ENCODE measurements around the gene DOCK8. TPM values are rescaled to one million over a fixed set of nuclear protein-coding genes. Genes with fewer than 3 reads are reported as not detected.

Gene DOCK8
- total RNA-seq, 1 experiment from 2014 or later, result 1.4 TPM

- Histone ChIP-seq H3K79me2 (ENCODE audit: insufficient read depth, low read length) (no peaks in the 10 kb centered on the region), H2AFZ (ENCODE audit: low read length) (no peak overlapping the region), H3K23ac (ENCODE audit: insufficient read length, low read depth, low read length) (no peak overlapping the region), H3K4ac (ENCODE audit: low read depth, low read length) (no peak overlapping the region), H2BK20ac (ENCODE audit: low read depth, low read length, poor library complexity, severe bottlenecking) (no peak overlapping the region), H4K20me1 (ENCODE audit: control insufficient read depth, insufficient read depth, insufficient read length) (no peaks in the 10 kb centered on the region), H2BK120ac (ENCODE audit: low read depth, low read length, poor library complexity, severe bottlenecking) (no peak overlapping the region), H3K14ac (ENCODE audit: insufficient read depth, low read length) (no peak overlapping the region), H2BK5ac (ENCODE audit: insufficient read length, low read length) (no peak overlapping the region), H3K18ac (ENCODE audit: insufficient read length, low read depth, low read length) (no peak overlapping the region), H3K4me1 (ENCODE audit: insufficient read depth, low read length) (no peaks in the 10 kb centered on the region), H2AK5ac (ENCODE audit: insufficient read length, low read length) (no peak overlapping the region), H3K27me3 (ENCODE audit: insufficient read depth, low read length) (no peaks in the 10 kb centered on the region), H3K56ac (ENCODE audit: insufficient read length, low read depth, low read length) (no peak overlapping the region), H4K91ac (ENCODE audit: insufficient read length, low read depth, low read length) (no peak overlapping the region), H3K79me1 (ENCODE audit: insufficient read depth, low read depth, low read length, poor library complexity, severe bottlenecking) (no peaks in the 10 kb centered on the region), H3T11ph (ENCODE audit: low read length) (no peak overlapping the region), H3K9me3 (ENCODE audit: control insufficient read depth, low read depth, low read length) (no peaks in the 10 kb centered on the region), H2BK15ac (ENCODE audit: low read depth, low read length) (no peak overlapping the region), H2BK12ac (ENCODE audit: insufficient read length, low read depth, low read length) (no peak overlapping the region), H3K27ac (ENCODE audit: insufficient read length, low read depth, low read length) (no peak overlapping the region), H3K9ac (ENCODE audit: extremely low read depth, insufficient read length, low read length) (no peak overlapping the region), H4K5ac (ENCODE audit: insufficient read length, low read depth, low read length) (no peak overlapping the region), H3K4me2 (ENCODE audit: insufficient read depth, insufficient read length, low read length) (no peak overlapping the region), H4K8ac (replicated peaks; ENCODE audit: insufficient read length, low read depth, low read length) (no peak overlapping the region), H3K23me2 (ENCODE audit: insufficient read length, low read depth, low read length, poor library complexity, severe bottlenecking) (no peaks in the 10 kb centered on the region)
- no CpG with 5 or more reads among the region's 3 CpGs for WGBS (ENCODE audit: extremely low coverage, insufficient read length, low lambda C conversion rate)
- no peak for DNase-seq
- H3K27ac Mint-ChIP-seq, result no peak overlapping the region
- H3K4me3 Mint-ChIP-seq, result no peak overlapping the region
- peaks cover 4% of the 10 kb centered on the region; the same call in 1 of the 2 replicates for H3K27me3 Mint-ChIP-seq (ENCODE audit: low read depth)
- H3K36me3 Mint-ChIP-seq (ENCODE audit: insufficient read depth in 1 of 3, low read depth in 3 of 3), result no peaks in the 10 kb centered on the region
- no peak for TF ChIP-seq CTCF (conservative IDR thresholded peaks at IDR 0.05)
- H3K4me1 Mint-ChIP-seq, result peaks cover 4% of the 10 kb centered on the region in 2 experiments
- no peaks in the 10 kb centered on the region for H3K9me3 Mint-ChIP-seq
These were observed 161.4 kb downstream of the DOCK8 start for GRCh38 chr9:376115-376514.
